Tibial nerve (tissue), 4 donors: ENCODE data around the gene SCYL3. TPM values are rescaled to one million over a fixed set of nuclear protein-coding genes. Genes with fewer than 3 reads are reported as not detected.
"Not testable (repeated sequence)": the region's sequence is repeated elsewhere in the genome, so short reads cannot be mapped to it uniquely, and the experiment has no call there.

Source experiments
- DNase-seq, 2 donors: peaks; one replicate each; pipeline ENCODE4 v3.0.0-alpha.2; 2019; ENCODE audit warnings: low spot score in 2 of 2
- H3K27ac ChIP-seq, 4 donors: fragments of 200-600 bp; sonication (generic) in 3 of 4; one replicate each; pipeline ENCODE4 v1.5.1; 2017 to 2019; ENCODE audit warnings: mild to moderate bottlenecking in 1 of 4
- H3K27me3 ChIP-seq, 2 donors: fragments of 200-600 bp; sonication (generic) in 1 of 2; one replicate each; pipeline versions ENCODE4 v1.5.1 to v1.6.0; 2017 to 2019
- H3K36me3 ChIP-seq, 3 donors: fragments of 200-600 bp; sonication (generic); one replicate each; pipeline ENCODE4 v1.5.1; 2018 to 2019
- H3K4me1 ChIP-seq, 4 donors: fragments of 200-600 bp; sonication (generic) in 3 of 4; one replicate each; pipeline ENCODE4 v1.5.1; 2017 to 2019
- H3K4me3 ChIP-seq, 4 donors: fragments of 200-600 bp; sonication (generic) in 3 of 4; one replicate each; pipeline ENCODE4 v1.5.1; 2017 to 2019; ENCODE audit warnings: mild to moderate bottlenecking in 1 of 4, moderate library complexity in 1 of 4
- H3K9me3 ChIP-seq, 4 donors: fragments of 200-600 bp; sonication (generic) in 3 of 4; one replicate each; pipeline ENCODE4 v1.5.1; 2017 to 2019
- CTCF ChIP-seq, 5 experiments: fragments of 200-600 bp in 3 of 5; fragments of 450-650 bp in 2 of 5; sonication (generic) in 3 of 5; IDR thresholded peaks; one replicate each; pipeline ENCODE4 v1.5.1; 2016 to 2019; ENCODE audit warnings: antibody characterized with exemption in 5 of 5, mild to moderate bottlenecking in 3 of 5, moderate library complexity in 2 of 5
- EP300 ChIP-seq, 2 donors: sonication (generic); formaldehyde crosslinking; IDR thresholded peaks; one replicate each; pipeline ENCODE4 v1.6.1; 2017; ENCODE audit warnings: antibody characterized with exemption in 2 of 2, mild to moderate bottlenecking in 1 of 2
- POLR2A ChIP-seq, 2 donors: fragments of 450-650 bp; IDR thresholded peaks; one replicate each; pipeline ENCODE4 v1.6.1; 2017; ENCODE audit warnings: antibody characterized with exemption in 2 of 2, mild to moderate bottlenecking in 2 of 2, moderate library complexity in 2 of 2
- WGBS, 2 donors: methylation state at CpG; one replicate each; pipeline ENCODE4 v1.1.5; 2018; 5-methylcytosine and 5-hydroxymethylcytosine counted together
- total RNA-seq, 4 donors: library from RNA; depleted of rRNA; stranded (reverse); fragments of >200 nt; gene quantifications; one replicate each; pipeline ENCODE4 v1.1.0, GENCODE V29; 2016

SCYL3 gene
- total RNA-seq, 4 donors from 2014 or later: 9.8 to 15.6 (median 12.6) TPM

- DNase-seq: no peak
- Histone ChIP-seq H3K27me3 (no peaks in the 10 kb centered on the region), H3K9me3 (no peaks in the 10 kb centered on the region), H3K4me1 (no peaks in the 10 kb centered on the region), H3K27ac (no peak overlapping the region), H3K4me3 (no peak overlapping the region), H3K36me3 (peaks cover 0 to 72% (median 0%) of the 10 kb centered on the region in 3 donors)
- TF ChIP-seq CTCF (IDR thresholded peaks at IDR 0.05): no peak
- TF ChIP-seq POLR2A (IDR thresholded peaks at IDR 0.05): no peak
- TF ChIP-seq EP300 (IDR thresholded peaks at IDR 0.05): no peak
- 94 to 97% methylated on average over 4 of the region's 4 CpGs for WGBS, 2 donors
Measured at GRCh38 chr1:169878498-169878897, 15.2 kb downstream of the SCYL3 start.

DNA sequence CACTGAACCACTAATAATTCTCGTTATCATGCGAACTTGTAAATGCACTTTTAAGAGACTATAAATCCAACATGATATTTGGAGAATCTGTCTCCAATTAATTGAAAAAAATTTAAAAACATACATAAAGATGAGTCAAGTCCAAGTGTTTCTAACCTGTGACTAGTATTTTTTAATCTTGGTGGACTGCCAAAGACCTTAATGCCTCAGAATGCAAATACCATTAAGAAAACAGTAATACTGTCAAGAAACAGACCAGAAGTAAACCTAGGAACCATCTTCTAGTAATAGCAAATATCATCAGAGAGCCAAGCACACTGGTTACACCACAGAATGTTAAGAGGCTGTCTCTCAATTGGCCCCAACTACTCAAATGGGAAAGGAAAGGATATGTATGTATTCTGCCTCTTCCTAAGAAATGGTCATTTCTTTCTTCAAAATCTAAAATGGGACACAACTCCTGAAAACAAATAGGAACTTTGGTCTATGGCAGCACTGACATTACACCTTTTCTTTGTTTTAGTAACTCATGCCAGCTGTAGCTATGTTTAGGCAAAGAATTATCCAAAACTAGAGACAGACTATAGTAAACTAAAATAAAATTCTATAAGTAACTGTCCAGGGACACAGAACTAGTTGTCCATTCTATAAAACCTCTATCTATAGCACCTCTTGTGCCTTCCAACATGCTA is 15.8 kb downstream of the SCYL3 start:
- Histone ChIP-seq H3K4me3 (no peak overlapping the region), H3K27ac (no peak overlapping the region), H3K27me3 (no peaks in the 10 kb centered on the region), H3K4me1 (no peaks in the 10 kb centered on the region), H3K36me3 (peaks cover 0 to 72% (median 0%) of the 10 kb centered on the region in 3 donors), H3K9me3 (no peaks in the 10 kb centered on the region)
- WGBS, 2 donors: 84 to 86% methylated on average over 2 of the region's 2 CpGs
- no peak for TF ChIP-seq POLR2A (IDR thresholded peaks at IDR 0.05)
- TF ChIP-seq EP300 (IDR thresholded peaks at IDR 0.05): no peak
- TF ChIP-seq CTCF (IDR thresholded peaks at IDR 0.05): no peak
- DNase-seq: no peak

- H3K4me3 ChIP-seq: no peak overlapping the region
- peaks cover 0 to 93% (median 8%) of the 10 kb centered on the region in 3 donors for H3K36me3 ChIP-seq
- H3K27ac ChIP-seq: no peak overlapping the region
- DNase-seq: no peak
- H3K9me3 ChIP-seq: no peaks in the 10 kb centered on the region
- 90% methylated on average over 3 of the region's 3 CpGs for WGBS, 2 donors
- no peaks in the 10 kb centered on the region for H3K4me1 ChIP-seq
- H3K27me3 ChIP-seq: no peaks in the 10 kb centered on the region
- TF ChIP-seq EP300 (IDR thresholded peaks at IDR 0.05): no peak
- no peak for TF ChIP-seq CTCF (IDR thresholded peaks at IDR 0.05)
- no peak for TF ChIP-seq POLR2A (IDR thresholded peaks at IDR 0.05)
Measured at GRCh38 chr1:169874229-169874628, 19.5 kb downstream of the SCYL3 start.

DNA sequence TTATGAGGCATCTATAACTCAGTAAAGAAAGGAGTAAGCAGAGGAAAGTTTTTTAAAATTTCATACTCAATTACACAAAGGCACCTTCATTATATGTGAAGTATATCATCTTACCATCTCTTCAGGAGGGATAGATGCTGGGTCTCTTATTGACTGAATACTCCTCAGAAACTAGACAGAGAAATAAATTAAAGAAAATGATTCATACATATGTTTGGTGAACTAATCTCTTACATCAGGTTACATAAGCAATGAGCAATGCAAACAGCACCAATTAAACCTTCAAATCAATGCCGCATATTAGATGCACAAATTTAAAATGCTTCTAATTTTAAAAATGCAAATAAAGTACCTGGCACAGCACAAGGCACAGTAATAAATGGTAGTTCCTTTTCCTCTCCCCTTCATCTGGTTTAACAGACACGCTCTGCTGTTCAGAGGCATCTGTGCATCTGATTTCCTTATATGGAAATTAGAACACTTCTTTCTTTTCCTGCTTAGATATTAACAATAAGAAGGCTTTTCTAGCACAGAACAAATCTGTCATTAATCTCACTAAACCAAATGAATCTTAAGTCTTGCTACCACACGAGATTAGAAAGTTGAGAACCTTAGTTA is 20.0 kb downstream of the SCYL3 start:
- no peaks in the 10 kb centered on the region for H3K9me3 ChIP-seq
- H3K27me3 ChIP-seq: no peaks in the 10 kb centered on the region
- 82 to 87% methylated on average over 3 of the region's 3 CpGs for WGBS, 2 donors
- H3K4me3 ChIP-seq: no peak overlapping the region
- TF ChIP-seq EP300 (IDR thresholded peaks at IDR 0.05): no peak
- TF ChIP-seq CTCF (IDR thresholded peaks at IDR 0.05): no peak
- TF ChIP-seq POLR2A (IDR thresholded peaks at IDR 0.05): no peak
- no peaks in the 10 kb centered on the region for H3K4me1 ChIP-seq
- no peak overlapping the region for H3K27ac ChIP-seq
- peaks cover 0 to 99% (median 8%) of the 10 kb centered on the region in 3 donors for H3K36me3 ChIP-seq
- no peak for DNase-seq

DNA sequence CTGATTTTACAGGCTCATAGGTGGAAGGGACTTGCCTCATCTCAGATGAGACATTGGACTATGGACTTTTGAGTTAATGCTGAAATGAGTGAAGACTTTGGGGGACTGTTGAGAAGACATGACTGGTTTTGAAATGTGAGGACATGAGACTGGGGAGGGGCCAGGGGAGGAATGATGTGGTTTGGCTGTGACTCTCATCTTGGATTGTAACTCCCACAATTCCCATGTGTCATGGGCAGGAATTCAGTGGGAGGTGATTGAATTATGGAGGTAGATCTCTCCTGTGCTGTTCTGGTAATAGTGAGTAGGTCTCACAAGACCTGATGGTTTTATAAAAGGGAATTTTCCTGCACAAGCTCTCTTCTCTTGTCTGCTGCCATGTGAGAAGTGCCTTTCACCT is 20.8 kb downstream of the SCYL3 start:
- no peak overlapping the region for H3K27ac ChIP-seq
- peaks cover 0 to 99% (median 8%) of the 10 kb centered on the region in 3 donors for H3K36me3 ChIP-seq
- H3K9me3 ChIP-seq: no peaks in the 10 kb centered on the region
- no peak for TF ChIP-seq CTCF (IDR thresholded peaks at IDR 0.05)
- no peak for TF ChIP-seq EP300 (IDR thresholded peaks at IDR 0.05)
- no peak for TF ChIP-seq POLR2A (IDR thresholded peaks at IDR 0.05)
- H3K4me1 ChIP-seq: no peaks in the 10 kb centered on the region
- no peak overlapping the region for H3K4me3 ChIP-seq
- DNase-seq: no peak
- H3K27me3 ChIP-seq: no peaks in the 10 kb centered on the region

- not testable (repeated sequence) for H3K27ac ChIP-seq, H3K4me1 ChIP-seq, DNase-seq, H3K27me3 ChIP-seq, H3K4me3 ChIP-seq, H3K9me3 ChIP-seq
- peaks cover 0 to 99% (median 15%) of the 10 kb centered on the region in 3 donors for H3K36me3 ChIP-seq
- WGBS, 2 donors: 100% methylated on average over 3 of the region's 3 CpGs
Measured at GRCh38 chr1:169871988-169872387, 21.7 kb downstream of the SCYL3 start.
